Right ventricle myocardium inferior (tissue), 1 donor: ENCODE data around the gene MAEA. TPM values are rescaled to one million over a fixed set of nuclear protein-coding genes. Genes with fewer than 3 reads are reported as not detected.

Experiments
- ATAC-seq: fragments of 200-7000 bp; cut with Tn5 transposase; one replicate; pipeline ENCODE4 v1.9.1; 2020; ENCODE audit warnings: mild to moderate bottlenecking, moderate library complexity
- DNase-seq: peaks from one replicate; pipeline ENCODE4 v3.0.0; 2021; ENCODE audit errors: missing footprints
- intact Hi-C: fragments of 100-400 bp; cut with DNase I; formaldehyde crosslinking; loops from one replicate; pipeline ENCODE4 v1.11.0; 2022
- total RNA-seq: library from RNA; stranded (reverse); fragmentation: NEBNext Ultra II Directional; extraction: Animal tissue kit (Norgen Biotek cat#: 25700); gene quantifications from one replicate; pipeline ENCODE4 v1.2.1, GENCODE V29; 2021
- donor health status: DM: no; HTN: yes; CAD: no; lungs with severe emphysema.

The MAEA gene
- total RNA-seq, 1 donor from 2014 or later, result 50.4 TPM

- DNase-seq, result no peak
- intact Hi-C loops, result no loop called here
Observed at GRCh38 chr4:1376391-1376840, 86.7 kb downstream of the MAEA start.

GRCh38 chr4:1376841-1377605 is 87.3 kb downstream of the MAEA start:
- intact Hi-C loops, result no loop called here
- DNase-seq, result no peak
- no peak for ATAC-seq

More at GRCh38 chr4:1376391-1376840, 86.7 kb downstream of the MAEA start:
- ATAC-seq, result no peak

GRCh38 chr4:1377606-1378261 is 88.0 kb downstream of the MAEA start:
- intact Hi-C loops, result no loop called here
- DNase-seq (peak; percentile 45), ATAC-seq (no peak)

GRCh38 chr4:1378559-1379231 is 89.0 kb downstream of the MAEA start:
- ATAC-seq, result no peak
- peak; percentile 61 for DNase-seq
- intact Hi-C loops, result no loop called here

GRCh38 chr4:1379351-1379781 is 89.7 kb downstream of the MAEA start:
- intact Hi-C loops, result no loop called here
- DNase-seq (peak; percentile 44), ATAC-seq (no peak)

GRCh38 chr4:1379801-1380331 is 90.2 kb downstream of the MAEA start:
- intact Hi-C loops, result no loop called here
- DNase-seq (no peak), ATAC-seq (no peak)

- ATAC-seq (no peak), DNase-seq (no peak)
- intact Hi-C loops, result no loop called here
Observed at GRCh38 chr4:1380368-1381151, 90.9 kb downstream of the MAEA start.

GRCh38 chr4:1381181-1381621 is 91.5 kb downstream of the MAEA start:
- DNase-seq, result no peak
- ATAC-seq, result no peak
- intact Hi-C loops, result no loop called here

GRCh38 chr4:1381944-1382541 is 92.4 kb downstream of the MAEA start:
- no peak for ATAC-seq
- DNase-seq, result peak; percentile 49

GRCh38 chr4:1382776-1383727 is 93.4 kb downstream of the MAEA start:
- intact Hi-C loops, result no loop called here
- DNase-seq, result no peak
- no peak for ATAC-seq

More at GRCh38 chr4:1381944-1382541, 92.4 kb downstream of the MAEA start:
- intact Hi-C loops, result no loop called here

- DNase-seq (no peak), ATAC-seq (no peak)
- intact Hi-C loops, result no loop called here
Observed at GRCh38 chr4:1383728-1384591, 94.3 kb downstream of the MAEA start.

- no peak for DNase-seq
- ATAC-seq, result no peak
- intact Hi-C loops, result no loop called here
Observed at GRCh38 chr4:1384675-1385372, 95.1 kb downstream of the MAEA start.

GRCh38 chr4:1385373-1386340 is 96.0 kb downstream of the MAEA start:
- intact Hi-C loops, result no loop called here
- no peak for DNase-seq
- ATAC-seq, result no peak
